ENCODE results near the gene TYK2.

The TYK2 gene

DNA sequence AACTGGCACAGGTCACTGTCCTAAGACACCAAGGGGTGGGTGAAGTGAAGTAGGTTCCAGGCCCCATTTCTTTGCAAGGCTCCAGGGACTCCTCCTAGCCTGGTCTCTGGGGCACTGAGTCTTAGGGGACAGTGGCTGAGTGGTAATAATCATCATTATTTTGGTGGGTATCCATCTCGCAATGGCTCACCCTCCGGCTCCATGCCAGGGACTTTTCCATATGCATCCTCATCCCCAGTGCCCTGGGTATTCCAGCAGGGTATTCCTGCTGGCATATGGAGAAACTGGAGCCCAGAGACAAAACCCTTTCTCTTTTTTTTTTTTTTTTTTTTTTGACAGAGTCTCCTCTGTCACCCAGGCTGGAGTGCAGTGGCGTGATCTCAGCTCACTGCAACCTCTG lies 42.5 kb upstream of the TYK2 start:
- Histone ChIP-seq H3K4me1 (ENCODE audit: low read length) (peaks cover 47% of the 10 kb centered on the region), H3K4me2 (ENCODE audit: low read length) (no peak overlapping the region), H3K27me3 (ENCODE audit: low read depth, low read length) (peaks cover 56% of the 10 kb centered on the region), H3K4me3 (ENCODE audit: low read length) (no peak overlapping the region), H3K9ac (ENCODE audit: low read length) (no peak overlapping the region), H3K27ac (ENCODE audit: low read length) (no peak overlapping the region), H2AFZ (ENCODE audit: low read depth, low read length) (no peak overlapping the region), H4K20me1 (ENCODE audit: insufficient read depth, low read length) (no peaks in the 10 kb centered on the region), H3K9me3 (ENCODE audit: insufficient read depth, low read length) (no peaks in the 10 kb centered on the region), H3K79me2 (ENCODE audit: low read length) (no peaks in the 10 kb centered on the region), H3K36me3 (replicated peaks; ENCODE audit: low read depth, low read length) (peaks cover 3% of the 10 kb centered on the region)
- TF ChIP-seq, protein P1, sequence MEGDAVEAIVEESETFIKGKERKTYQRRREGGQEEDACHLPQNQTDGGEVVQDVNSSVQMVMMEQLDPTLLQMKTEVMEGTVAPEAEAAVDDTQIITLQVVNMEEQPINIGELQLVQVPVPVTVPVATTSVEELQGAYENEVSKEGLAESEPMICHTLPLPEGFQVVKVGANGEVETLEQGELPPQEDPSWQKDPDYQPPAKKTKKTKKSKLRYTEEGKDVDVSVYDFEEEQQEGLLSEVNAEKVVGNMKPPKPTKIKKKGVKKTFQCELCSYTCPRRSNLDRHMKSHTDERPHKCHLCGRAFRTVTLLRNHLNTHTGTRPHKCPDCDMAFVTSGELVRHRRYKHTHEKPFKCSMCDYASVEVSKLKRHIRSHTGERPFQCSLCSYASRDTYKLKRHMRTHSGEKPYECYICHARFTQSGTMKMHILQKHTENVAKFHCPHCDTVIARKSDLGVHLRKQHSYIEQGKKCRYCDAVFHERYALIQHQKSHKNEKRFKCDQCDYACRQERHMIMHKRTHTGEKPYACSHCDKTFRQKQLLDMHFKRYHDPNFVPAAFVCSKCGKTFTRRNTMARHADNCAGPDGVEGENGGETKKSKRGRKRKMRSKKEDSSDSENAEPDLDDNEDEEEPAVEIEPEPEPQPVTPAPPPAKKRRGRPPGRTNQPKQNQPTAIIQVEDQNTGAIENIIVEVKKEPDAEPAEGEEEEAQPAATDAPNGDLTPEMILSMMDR (IDR thresholded peaks at IDR 0.05; ENCODE audit: low read depth, low read length) = no peak
- TF ChIP-seq EZH2phosphoT487 (IDR thresholded peaks at IDR 0.05; ENCODE audit: low read depth) = no peak

DNA sequence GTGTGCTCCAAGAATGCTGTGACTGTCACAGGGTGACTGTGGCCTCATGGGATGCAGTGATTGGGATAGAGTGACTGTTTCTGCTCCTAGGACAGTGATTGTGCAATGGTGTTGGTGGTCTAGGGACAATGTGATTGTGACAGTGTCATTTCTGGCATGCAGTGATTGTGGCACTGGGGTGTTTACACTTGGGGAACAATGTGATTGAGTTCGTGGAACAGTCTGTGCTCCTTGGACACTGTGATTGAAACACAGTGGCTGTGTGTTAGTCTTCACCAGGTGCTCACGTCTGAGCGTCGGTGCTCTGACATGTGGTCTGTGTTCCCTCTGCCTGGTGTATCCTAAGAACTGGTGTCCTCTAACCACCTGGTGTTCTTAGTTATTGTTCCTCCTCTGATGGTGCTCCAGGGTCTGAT lies 41.7 kb upstream of the TYK2 start:
- Histone ChIP-seq H3K9me3 (ENCODE audit: insufficient read depth, low read length) (no peaks in the 10 kb centered on the region), H3K36me3 (replicated peaks; ENCODE audit: low read depth, low read length) (no peaks in the 10 kb centered on the region), H3K4me2 (ENCODE audit: low read length) (no peak overlapping the region), H3K27me3 (ENCODE audit: low read depth, low read length) (peaks cover 58% of the 10 kb centered on the region), H3K79me2 (ENCODE audit: low read length) (no peaks in the 10 kb centered on the region), H3K4me1 (ENCODE audit: low read length) (peaks cover 39% of the 10 kb centered on the region), H3K9ac (ENCODE audit: low read length) (no peak overlapping the region), H4K20me1 (ENCODE audit: insufficient read depth, low read length) (no peaks in the 10 kb centered on the region), H3K27ac (ENCODE audit: low read length) (no peak overlapping the region), H2AFZ (ENCODE audit: low read depth, low read length) (no peak overlapping the region), H3K4me3 (ENCODE audit: low read length) (no peak overlapping the region)
- no peak for TF ChIP-seq EZH2phosphoT487 (IDR thresholded peaks at IDR 0.05; ENCODE audit: low read depth)
- TF ChIP-seq, protein P1 (IDR thresholded peaks at IDR 0.05; ENCODE audit: low read depth, low read length) = no peak

DNA sequence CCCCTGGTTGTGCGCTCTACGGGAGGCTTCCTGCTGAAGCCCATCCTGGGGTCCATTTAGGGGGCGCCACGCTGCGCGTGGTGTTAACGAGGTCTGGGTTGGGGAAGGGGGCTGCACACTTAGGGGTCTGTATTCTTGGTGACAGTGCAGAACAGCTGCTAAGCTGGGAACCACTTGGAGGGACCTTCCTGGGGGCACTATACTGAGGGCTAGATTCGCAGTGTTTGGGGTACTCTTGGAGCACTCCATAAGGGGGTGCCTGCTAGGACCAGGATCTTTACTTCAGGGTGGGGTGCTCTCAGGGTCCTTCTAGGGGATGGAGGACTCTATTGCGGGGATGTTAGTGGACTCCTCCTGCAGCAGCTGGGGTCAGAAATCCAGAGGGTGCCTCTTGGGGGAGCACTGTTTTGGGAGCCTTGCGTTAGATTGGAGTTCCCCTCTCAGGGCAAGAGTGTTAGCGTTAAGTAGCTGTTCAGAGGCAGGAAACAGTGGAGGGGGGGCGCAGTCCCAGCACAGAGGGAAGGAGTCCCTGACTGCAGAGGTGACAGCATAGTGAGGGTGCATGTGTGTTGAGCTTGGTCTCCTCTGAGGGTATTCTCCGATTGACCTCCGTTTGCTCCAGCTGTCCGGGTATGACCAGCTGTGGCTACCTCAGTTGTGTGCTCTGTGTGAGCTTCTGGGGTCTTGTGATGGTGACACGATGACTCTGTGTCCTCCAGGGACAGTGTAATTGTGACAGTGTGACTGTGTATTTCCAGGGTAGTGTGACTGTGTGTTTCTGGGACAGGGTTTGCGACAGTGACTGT lies 41.1 kb upstream of the TYK2 start:
- Histone ChIP-seq H3K27ac (ENCODE audit: low read length) (no peak overlapping the region), H3K27me3 (ENCODE audit: low read depth, low read length) (peaks cover 59% of the 10 kb centered on the region), H3K9me3 (ENCODE audit: insufficient read depth, low read length) (no peaks in the 10 kb centered on the region), H3K36me3 (replicated peaks; ENCODE audit: low read depth, low read length) (no peaks in the 10 kb centered on the region), H3K79me2 (ENCODE audit: low read length) (no peaks in the 10 kb centered on the region), H3K4me1 (ENCODE audit: low read length) (peaks cover 40% of the 10 kb centered on the region), H2AFZ (ENCODE audit: low read depth, low read length) (no peak overlapping the region), H4K20me1 (ENCODE audit: insufficient read depth, low read length) (no peaks in the 10 kb centered on the region), H3K4me2 (ENCODE audit: low read length) (no peak overlapping the region), H3K4me3 (ENCODE audit: low read length) (no peak overlapping the region), H3K9ac (ENCODE audit: low read length) (no peak overlapping the region)
- TF ChIP-seq EZH2phosphoT487 (IDR thresholded peaks at IDR 0.05; ENCODE audit: low read depth) = no peak
- TF ChIP-seq, protein P1 (IDR thresholded peaks at IDR 0.05; ENCODE audit: low read depth, low read length) = peak; percentile 10

DNA sequence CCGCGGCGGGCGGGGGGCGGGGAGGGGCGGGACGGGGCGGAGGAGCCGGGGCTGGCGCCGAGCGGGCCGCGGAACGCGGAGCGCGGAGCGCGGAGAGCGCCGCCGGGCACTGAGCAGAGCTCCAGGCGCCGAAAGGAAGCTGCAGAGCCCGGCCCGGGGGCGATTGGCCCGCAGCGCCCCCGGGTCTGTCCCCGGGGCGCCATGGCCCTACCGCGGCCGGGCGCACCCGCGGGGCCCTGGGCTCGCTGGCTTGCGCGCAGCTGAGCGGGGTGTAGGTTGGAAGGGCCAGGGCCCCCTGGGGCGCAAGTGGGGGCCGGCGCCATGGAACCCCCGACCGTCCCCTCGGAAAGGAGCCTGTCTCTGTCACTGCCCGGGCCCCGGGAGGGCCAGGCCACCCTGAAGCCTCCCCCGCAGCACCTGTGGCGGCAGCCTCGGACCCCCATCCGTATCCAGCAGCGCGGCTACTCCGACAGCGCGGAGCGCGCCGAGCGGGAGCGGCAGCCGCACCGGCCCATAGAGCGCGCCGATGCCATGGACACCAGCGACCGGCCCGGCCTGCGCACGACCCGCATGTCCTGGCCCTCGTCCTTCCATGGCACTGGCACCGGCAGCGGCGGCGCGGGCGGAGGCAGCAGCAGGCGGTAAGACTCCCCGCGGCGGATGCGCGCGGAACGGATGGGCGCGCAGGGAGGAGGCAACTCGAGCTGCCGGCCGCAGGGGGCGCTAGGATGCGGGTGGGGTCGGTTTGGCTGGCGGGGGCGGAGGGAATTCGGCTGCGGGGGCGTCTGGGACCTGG lies 40.3 kb upstream of the TYK2 start, which contains the start of gene PDE4A:
Gene PDE4A (plus strand): TSS at position 95 of the 796 bp plus-strand sequence. CDS start 227 bp downstream, at position 322.
- TF ChIP-seq EZH2phosphoT487 (IDR thresholded peaks at IDR 0.05; ENCODE audit: low read depth) = no peak
- TF ChIP-seq, protein P1 (IDR thresholded peaks at IDR 0.05; ENCODE audit: low read depth, low read length) = no peak
- Histone ChIP-seq H3K79me2 (ENCODE audit: low read length) (no peaks in the 10 kb centered on the region), H2AFZ (ENCODE audit: low read depth, low read length) (no peak within 1 kb of the TSS), H3K27ac (ENCODE audit: low read length) (no peak within 1 kb of the TSS), H3K27me3 (ENCODE audit: low read depth, low read length) (peaks cover 56% of the 10 kb centered on the region), H4K20me1 (ENCODE audit: insufficient read depth, low read length) (no peaks in the 10 kb centered on the region), H3K9ac (ENCODE audit: low read length) (peak within 1 kb of the TSS; percentile 12; the same call in 1 of the 2 replicates), H3K9me3 (ENCODE audit: insufficient read depth, low read length) (no peaks in the 10 kb centered on the region), H3K36me3 (replicated peaks; ENCODE audit: low read depth, low read length) (no peaks in the 10 kb centered on the region), H3K4me1 (ENCODE audit: low read length) (peaks cover 36% of the 10 kb centered on the region), H3K4me3 (ENCODE audit: low read length) (peak within 1 kb of the TSS; percentile 63), H3K4me2 (ENCODE audit: low read length) (peak within 1 kb of the TSS; percentile 59)
